Prostate gland (tissue), 2 donors: ENCODE data around the gene HBP1. TPM values are rescaled to one million over a fixed set of nuclear protein-coding genes. Genes with fewer than 3 reads are reported as not detected.
"Not testable (repeated sequence)": the region's sequence is repeated elsewhere in the genome, so short reads cannot be mapped to it uniquely, and the experiment has no call there.

Source experiments
- DNase-seq: peaks from one replicate; pipeline ENCODE4 v3.0.0-alpha.2; 2019; ENCODE audit warnings: low spot score
- H3K27ac ChIP-seq, 2 donors: fragments of 200-600 bp; sonication (generic); 2 replicates each; pipeline ENCODE4 v1.5.1; 2017 to 2019
- H3K27me3 ChIP-seq: fragments of 200-600 bp; sonication (generic); replicated peaks from 2 replicates; pipeline ENCODE4 v1.5.1; 2019; ENCODE audit not compliant: insufficient read depth
- H3K36me3 ChIP-seq, 2 donors: fragments of 200-600 bp; sonication (generic); 1 replicate in 1 of 2; 2 replicates in 1 of 2; pipeline versions ENCODE4 v1.5.1 to v1.8.1; 2017 to 2019
- H3K4me1 ChIP-seq: fragments of 200-600 bp; sonication (generic); replicated peaks from 2 replicates; pipeline ENCODE4 v1.5.1; 2019
- H3K4me3 ChIP-seq, 2 donors: fragments of 200-600 bp; sonication (generic); 2 replicates each; pipeline ENCODE4 v1.5.1; 2017 to 2019
- H3K9me3 ChIP-seq: fragments of 200-600 bp; sonication (generic); 2 replicates; pipeline ENCODE4 v1.5.1; 2017
- CTCF ChIP-seq, 4 experiments: fragments of 200-600 bp in 2 of 4; fragments of 450-650 bp in 2 of 4; sonication (generic) in 2 of 4; IDR thresholded peaks; 1 replicate in 3 of 4; 2 replicates in 1 of 4; pipeline ENCODE4 v1.5.1; 2016 to 2019; ENCODE audit warnings: antibody characterized with exemption in 4 of 4, mild to moderate bottlenecking in 2 of 4, moderate library complexity in 2 of 4
- POLR2A ChIP-seq: fragments of 450-650 bp; IDR thresholded peaks from one replicate; pipeline ENCODE4 v1.6.1; 2016; ENCODE audit warnings: antibody characterized with exemption, mild to moderate bottlenecking
- POLR2AphosphoS5 ChIP-seq: sonication (generic); formaldehyde crosslinking; IDR thresholded peaks from one replicate; pipeline ENCODE4 v1.6.1; 2017; ENCODE audit warnings: antibody characterized with exemption
- WGBS: methylation state at CpG from one replicate; pipeline ENCODE4 v1.1.5; 2018; 5-methylcytosine and 5-hydroxymethylcytosine counted together
- intact Hi-C: fragments of 100-400 bp; cut with DNase I; formaldehyde crosslinking; loops from one replicate; pipeline ENCODE4 v1.14.2; 2022
- total RNA-seq, 2 donors: library from RNA; depleted of rRNA; stranded (reverse); fragments of >200 nt; gene quantifications; one replicate each; pipeline ENCODE4 v1.1.0, GENCODE V29; 2016

HBP1 gene
- total RNA-seq, 2 donors from 2014 or later = 91.3 to 109 TPM

DNA sequence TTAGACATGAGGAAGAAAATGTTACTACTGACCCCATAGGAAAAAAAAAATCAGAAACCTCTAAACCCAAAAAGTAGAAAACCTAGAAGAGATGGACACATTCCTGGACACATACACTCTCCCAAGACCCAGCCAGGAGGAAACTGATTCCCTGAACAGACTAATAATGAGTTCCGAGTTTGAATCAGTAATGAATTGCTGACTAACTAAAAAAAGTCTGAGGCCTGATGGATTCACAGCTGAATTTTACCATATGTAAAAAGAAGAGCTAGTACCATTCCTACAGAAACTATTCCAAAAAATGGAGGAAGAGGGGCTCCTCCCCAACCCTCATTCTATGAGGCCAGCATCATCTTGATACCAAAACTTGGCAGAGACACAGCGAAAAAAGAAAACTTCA lies 75.8 kb downstream of the HBP1 start:
- intact Hi-C loops = no loop called here
- Histone ChIP-seq H3K4me1 (no peaks in the 10 kb centered on the region), H3K27me3 (no peaks in the 10 kb centered on the region), H3K4me3 (no peak overlapping the region), H3K36me3 (no peaks in the 10 kb centered on the region), H3K9me3 (no peaks in the 10 kb centered on the region), H3K27ac (no peak overlapping the region)
- no peak for DNase-seq
- 98% methylated on average over 2 of the region's 2 CpGs for WGBS
- no peak for TF ChIP-seq POLR2A
- no peak for TF ChIP-seq CTCF (IDR thresholded peaks at IDR 0.05)
- no peak for TF ChIP-seq POLR2AphosphoS5

DNA sequence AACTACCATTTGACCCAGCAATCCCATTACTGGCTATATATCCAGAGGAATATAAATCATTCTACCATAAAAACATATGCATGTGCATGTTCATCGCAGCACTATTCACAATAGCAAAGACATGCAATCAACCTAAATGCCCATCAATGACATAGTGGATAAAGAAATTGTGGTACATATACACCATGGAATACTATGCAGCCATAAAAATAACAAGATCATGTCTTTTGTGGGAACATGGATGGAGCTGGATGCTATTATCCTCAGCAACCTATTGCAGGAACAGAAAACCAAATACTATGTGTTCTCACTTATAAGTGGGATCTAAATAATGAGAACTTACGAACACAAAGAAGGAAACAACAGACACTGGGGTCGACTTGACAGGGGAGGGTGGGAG lies 78.0 kb downstream of the HBP1 start:
- intact Hi-C loops, H3K4me1 ChIP-seq, H3K4me3 ChIP-seq, H3K27me3 ChIP-seq, H3K36me3 ChIP-seq, DNase-seq, H3K27ac ChIP-seq, H3K9me3 ChIP-seq: not testable (repeated sequence)
- WGBS = 96% methylated on average over 3 of the region's 3 CpGs

GRCh38 chr7:107248551-107249316 lies 79.9 kb downstream of the HBP1 start:
- Histone ChIP-seq H3K36me3 (no peaks in the 10 kb centered on the region), H3K27ac (no peak overlapping the region), H3K4me1 (no peaks in the 10 kb centered on the region), H3K27me3 (no peaks in the 10 kb centered on the region), H3K9me3 (no peaks in the 10 kb centered on the region), H3K4me3 (no peak overlapping the region)
- intact Hi-C loops = no loop called here
- WGBS = 88% methylated on average over 5 of the region's 5 CpGs
- DNase-seq = no peak
- no peak for TF ChIP-seq CTCF (IDR thresholded peaks at IDR 0.05)
- TF ChIP-seq POLR2AphosphoS5 = no peak
- no peak for TF ChIP-seq POLR2A

- WGBS = 92% methylated on average over 3 of the region's 3 CpGs
- TF ChIP-seq POLR2AphosphoS5 (no peak), CTCF (IDR thresholded peaks at IDR 0.05) (no peak), POLR2A (no peak)
- Histone ChIP-seq H3K36me3 (no peaks in the 10 kb centered on the region), H3K9me3 (no peaks in the 10 kb centered on the region), H3K27me3 (no peaks in the 10 kb centered on the region), H3K4me3 (no peak overlapping the region), H3K27ac (no peak overlapping the region), H3K4me1 (no peaks in the 10 kb centered on the region)
- no peak for DNase-seq
- intact Hi-C loops = no loop called here
Observed at GRCh38 chr7:107251963-107252362, 83.2 kb downstream of the HBP1 start.

Other genes with a start within 250 kb of the HBP1 start
- gene PRKAR2B, start 124.3 kb upstream of the HBP1 start, total RNA-seq = 10 to 100 TPM; 12.4 to 65.7 TPM